HG03108 (cell line): ENCODE data around the gene ACTA2.
A peak's percentile ranks its signal among the peaks of the same experiment; 100 is the strongest.

Experiments used
- ATAC-seq: cut with Tn5 transposase; IDR thresholded peaks from one replicate; pipeline ENCODE4 v1.9.1; 2021; ENCODE audit warnings: moderate library complexity; ENCODE audit not compliant: unreplicated experiment

The ACTA2 gene

DNA sequence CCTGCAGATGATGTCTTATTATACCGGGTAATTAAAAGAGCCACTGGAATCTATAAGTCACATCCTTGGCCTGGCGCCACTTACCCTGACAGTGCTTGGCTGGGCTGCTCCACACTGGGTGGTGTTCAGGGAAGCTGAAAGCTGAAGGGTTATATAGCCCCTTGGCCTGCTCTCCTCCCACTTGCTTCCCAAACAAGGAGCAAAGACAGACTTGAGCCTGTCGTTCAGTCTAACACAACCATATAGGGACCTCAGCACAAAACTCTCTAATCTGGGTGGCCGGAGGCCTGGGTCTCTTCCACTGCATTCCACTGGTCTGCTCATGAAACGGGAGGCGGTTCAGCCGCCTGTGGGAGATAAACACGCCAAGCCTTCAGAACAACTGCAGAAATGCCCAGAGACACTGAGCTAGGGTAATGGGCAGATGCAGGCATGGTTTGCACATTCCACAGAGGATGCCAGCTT lies at the start of gene ACTA2:
Gene ACTA2 (minus strand): TSS at position 127 of the 465 bp plus-strand sequence. CDS start 3,843 bp downstream, outside the sequence.
- ATAC-seq, result no peak

DNA sequence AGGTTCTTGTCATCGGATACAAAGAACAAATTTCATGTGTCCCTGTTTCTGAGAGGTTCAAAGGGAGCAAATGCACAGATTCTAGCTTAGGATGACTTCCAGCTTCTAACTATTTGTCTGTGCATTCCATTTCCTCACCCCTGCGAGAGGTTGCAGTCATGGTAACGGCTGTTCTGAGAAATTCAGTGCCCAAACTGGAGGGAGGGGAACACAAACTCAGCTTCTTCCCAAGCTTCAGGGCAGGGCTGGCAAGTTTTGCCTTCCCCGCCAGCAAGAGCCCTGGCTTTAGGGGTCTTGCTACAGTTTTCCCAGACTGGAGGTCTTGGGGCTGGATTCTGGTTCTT lies 49.1 kb upstream of the ACTA2 start:
- ATAC-seq, result no peak

DNA sequence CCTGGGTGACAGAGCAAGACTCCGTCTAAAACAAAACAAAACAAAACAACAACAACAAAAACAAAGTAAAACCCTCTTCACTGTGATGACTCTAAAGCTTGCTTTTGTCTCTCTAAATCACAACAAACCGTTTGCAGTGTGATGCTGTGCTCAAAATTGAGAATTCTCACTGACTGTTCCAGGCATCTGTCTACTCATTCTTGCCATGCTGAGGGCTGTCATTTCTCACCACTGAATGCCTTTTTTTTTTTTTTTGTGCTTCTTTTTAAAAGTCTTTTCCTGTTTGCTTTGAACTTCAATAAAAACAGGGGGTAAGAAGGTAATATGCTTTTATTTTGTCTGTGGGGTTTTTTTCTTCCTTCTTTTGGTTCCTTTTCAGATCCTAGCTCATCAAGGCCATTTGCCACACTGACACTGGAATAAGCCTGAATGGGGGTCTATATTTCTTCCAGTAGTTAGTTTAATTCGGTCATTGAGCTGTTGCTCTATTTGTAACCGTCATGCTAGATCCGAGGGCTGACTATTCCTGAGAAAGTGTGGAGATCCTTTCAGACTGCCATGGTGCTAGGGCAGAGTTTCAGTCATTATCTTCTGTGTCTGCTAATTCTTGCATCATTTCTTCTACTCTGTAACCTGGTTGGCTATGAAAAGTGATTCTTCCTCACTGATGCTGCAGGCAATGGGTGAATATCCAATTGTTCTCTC lies 48.6 kb upstream of the ACTA2 start:
- ATAC-seq, result no peak

DNA sequence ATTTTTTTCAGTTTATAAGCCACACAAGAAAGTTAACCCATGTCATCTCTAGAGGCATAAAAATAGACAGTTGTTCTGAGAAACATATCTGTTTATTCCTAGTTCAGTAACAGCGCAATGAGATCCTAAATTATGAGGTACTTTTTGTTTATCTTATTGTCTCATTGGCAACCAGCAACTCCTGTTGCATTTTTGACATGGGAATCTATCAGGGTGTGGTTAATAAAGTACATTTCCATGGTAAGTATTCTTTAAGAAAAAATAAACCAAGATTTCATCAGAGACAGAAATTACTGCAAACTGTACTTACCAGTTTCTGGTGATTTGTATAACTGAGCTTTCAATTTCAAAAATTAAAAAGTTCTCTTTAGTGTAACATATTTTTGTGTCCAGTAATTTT lies 47.1 kb upstream of the ACTA2 start:
- ATAC-seq, result no peak

DNA sequence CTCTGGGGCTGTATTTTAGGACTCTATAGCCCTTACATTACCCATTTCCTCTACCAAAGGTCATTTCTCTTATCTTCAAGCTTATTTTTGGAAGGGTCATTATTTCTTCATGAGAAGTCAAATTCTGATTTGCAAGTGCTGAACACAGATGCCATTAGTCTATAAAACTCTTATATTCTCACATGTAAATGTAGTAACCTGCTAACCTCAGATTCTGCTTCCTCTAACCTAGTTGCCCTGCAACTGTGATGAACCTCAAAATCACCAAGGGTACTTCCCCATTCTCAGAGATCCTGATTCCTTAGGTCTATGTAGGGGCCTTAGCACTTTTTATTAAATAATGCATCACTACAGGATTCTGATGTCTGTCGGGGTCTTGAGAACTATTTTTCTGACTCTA lies 44.4 kb upstream of the ACTA2 start:
- peak; percentile 45 for ATAC-seq

DNA sequence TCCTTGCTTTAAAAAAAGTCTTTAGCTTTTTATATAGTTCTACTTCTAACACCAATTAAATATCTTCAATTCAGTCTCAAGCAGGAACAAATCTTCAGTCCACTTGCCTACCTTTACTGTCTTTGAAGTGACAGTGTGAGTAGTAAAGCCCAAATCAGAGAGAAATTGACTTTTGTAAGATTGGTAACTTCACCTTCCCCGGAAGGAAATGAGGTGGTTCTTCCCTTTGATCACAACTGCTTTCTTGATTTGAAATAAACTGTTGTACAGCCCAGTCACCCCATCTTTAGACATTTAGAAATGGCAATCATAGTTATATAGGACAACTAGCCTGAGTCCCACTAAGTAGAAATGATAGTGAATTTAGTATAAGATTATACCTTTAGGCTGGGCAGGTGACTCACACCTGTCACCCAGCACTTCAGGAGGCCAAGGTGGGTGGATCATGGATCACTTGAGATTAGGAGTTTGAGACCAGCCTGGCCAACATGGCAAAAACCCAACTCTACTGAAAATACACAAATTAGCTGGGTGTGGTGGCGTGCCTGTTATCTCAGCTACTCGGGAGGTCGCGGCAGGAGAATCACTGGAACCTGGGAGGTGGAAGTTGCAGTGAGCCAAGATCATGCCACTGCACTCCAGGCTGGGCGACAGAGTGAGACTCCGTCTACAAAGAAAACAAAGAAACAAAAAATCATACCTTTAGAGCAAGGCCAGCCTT lies 42.7 kb upstream of the ACTA2 start:
- no peak for ATAC-seq

DNA sequence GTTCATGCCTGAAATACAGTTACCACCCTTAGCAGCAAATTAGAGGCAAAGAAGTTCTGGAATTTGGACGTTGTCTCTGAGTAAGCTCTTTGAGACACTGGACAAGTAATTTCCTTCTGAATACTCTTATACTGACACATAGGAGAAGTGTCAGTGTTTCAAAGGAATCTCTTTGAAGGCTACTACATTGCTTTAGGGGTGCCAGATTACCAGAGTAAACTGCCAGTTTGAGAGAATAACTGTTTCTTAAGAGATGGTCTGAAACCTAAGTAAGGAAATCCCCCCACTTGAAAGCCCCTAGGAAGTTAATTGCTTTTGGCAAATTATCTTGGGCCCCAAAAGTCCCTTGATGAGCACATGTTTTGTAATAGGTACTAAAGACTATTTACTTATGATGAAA lies 41.4 kb upstream of the ACTA2 start:
- no peak for ATAC-seq

DNA sequence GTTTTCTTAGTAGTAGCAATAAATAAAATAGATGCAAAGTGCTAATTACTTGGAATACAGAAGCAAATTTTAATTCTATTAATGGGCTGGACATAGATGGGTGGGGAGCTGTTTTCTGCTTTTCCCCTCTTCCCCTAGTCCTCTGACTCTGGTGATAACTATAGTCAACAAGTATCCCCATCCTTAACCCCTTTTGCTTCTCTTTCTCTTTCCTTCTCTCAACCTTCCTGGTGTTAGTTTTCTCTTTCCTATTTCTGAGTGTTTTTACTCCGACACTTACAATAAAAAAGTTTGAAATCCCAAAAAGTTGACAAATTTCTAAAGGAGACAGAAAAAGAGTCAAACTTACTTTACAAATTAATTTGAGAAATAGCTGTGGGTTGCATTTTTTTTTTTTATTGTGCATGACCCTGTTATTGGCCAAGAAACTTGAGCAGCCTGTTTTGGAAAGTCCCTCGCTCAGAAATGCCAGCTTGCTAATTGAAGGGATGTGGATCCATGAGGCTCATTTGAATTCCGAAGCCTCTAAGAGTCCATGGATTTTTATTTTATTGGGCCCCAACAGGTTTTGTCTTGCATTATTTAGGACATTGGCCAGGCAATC lies 40.5 kb upstream of the ACTA2 start:
- no peak for ATAC-seq

DNA sequence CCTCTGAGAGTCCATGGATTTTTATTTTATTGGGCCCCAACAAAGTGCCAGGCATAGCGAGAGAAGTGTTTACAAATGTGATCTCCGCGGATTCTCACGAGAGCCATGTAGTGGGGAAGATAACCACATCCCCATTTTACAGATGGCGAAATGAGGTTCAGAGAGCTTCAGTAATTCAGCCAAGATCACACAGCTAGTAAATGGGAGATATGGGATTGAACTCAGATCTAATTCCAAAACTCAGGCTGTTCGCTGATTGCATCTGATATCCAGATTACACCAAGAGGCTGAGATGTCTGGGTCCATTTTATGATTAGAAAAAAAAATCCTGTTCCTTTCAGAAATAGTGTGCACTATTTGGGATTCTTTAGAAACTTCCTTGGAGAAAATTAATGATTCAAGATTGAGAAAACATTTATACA lies 39.3 kb upstream of the ACTA2 start:
- no peak for ATAC-seq

DNA sequence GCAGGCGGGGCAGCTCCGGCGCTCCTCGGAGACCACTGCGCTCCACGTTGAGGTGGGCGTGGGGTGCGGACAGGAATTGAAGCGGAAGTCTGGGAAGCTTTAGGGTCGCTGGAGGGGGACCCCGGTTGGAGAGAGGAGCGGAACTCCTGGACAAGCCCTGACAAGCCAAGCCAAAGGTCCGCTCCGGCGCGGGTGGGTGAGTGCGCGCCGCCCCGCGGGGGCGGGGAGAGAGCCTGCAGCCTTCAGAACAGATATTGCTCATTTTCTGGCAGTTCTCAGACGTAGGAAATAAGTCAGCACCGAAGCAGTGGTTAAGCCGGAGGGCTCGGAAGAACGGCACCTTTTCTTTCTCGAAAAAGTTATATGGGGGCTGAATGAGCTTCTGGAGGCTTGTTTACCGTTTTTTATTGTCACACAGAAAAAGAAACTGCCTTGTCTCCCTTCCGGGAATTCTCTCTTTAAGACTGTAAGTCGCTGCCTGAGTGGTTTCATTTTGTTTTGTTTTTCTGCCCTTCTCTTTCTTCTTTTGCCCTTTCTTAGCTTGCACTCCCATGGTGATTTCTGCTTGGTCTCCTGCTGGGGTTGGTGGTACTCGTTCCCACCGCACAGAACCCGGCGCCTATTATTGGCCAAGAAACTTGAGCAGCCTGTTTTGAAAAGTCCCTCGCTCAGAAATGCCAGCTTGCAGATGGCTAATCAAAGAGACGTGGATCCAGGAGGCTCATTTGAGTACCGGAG lies 38.8 kb upstream of the ACTA2 start:
- ATAC-seq, result peak; percentile 17

DNA sequence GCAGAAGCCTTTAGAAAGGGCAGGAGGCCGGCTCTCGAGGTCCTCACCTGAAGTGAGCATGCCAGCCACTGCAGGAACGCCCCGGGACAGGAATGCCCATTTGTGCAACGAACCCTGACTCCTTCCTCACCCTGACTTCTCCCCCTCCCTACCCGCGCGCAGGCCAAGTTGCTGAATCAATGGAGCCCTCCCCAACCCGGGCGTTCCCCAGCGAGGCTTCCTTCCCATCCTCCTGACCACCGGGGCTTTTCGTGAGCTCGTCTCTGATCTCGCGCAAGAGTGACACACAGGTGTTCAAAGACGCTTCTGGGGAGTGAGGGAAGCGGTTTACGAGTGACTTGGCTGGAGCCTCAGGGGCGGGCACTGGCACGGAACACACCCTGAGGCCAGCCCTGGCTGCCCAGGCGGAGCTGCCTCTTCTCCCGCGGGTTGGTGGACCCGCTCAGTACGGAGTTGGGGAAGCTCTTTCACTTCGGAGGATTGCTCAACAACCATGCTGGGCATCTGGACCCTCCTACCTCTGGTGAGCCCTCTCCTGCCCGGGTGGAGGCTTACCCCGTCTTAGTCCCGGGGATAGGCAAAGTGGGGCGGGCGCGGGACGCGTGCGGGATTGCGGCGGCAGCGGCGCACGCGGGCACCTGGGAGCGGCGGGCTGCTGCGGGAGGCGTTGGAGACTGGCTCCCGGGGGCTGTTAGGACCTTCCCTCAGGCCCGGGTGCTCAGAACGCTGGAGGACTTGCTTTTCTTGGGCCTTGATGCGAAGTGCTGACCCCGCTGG lies 38.0 kb upstream of the ACTA2 start, which contains the start of gene FAS:
Gene FAS (plus strand): TSS at position 415 of the 777 bp plus-strand sequence. CDS start 79 bp downstream, at position 494.
- ATAC-seq, result peak; percentile 57

DNA sequence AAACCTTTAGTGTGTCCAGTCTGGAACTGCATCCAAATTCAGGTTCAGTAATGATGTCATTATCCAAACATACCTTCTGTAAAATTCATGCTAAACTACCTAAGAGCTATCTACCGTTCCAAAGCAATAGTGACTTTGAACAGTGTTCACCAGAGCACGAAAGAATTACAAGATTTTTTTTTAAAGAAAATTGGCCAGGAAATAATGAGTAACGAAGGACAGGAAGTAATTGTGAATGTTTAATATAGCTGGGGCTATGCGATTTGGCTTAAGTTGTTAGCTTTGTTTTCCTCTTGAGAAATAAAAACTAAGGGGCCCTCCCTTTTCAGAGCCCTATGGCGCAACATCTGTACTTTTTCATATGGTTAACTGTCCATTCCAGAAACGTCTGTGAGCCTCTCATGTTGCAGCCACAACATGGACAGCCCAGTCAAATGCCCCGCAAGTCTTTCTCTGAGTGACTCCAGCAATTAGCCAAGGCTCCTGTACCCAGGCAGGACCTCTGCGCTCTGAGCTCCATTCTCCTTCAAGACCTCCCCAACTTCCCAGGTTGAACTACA lies 37.3 kb upstream of the ACTA2 start:
- ATAC-seq, result peak; percentile 9

DNA sequence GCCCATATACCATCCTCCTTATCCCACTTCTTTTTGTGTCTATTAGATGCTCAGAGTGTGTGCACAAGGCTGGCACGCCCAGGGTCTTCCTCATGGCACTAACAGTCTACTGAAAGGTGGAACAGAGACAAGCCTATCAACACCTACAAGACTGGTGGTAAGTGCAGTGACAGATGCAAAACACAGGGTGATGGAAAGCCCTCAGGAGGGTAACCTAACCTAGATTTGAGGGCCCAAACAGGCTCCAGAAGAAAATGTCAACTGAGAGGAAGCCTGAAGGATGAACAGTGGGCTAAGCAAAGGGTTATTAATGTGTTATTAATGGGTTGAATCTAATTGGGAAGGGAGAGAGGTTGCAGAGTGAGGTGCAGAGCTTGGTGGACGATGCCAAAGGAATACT lies 36.9 kb upstream of the ACTA2 start:
- ATAC-seq, result no peak

DNA sequence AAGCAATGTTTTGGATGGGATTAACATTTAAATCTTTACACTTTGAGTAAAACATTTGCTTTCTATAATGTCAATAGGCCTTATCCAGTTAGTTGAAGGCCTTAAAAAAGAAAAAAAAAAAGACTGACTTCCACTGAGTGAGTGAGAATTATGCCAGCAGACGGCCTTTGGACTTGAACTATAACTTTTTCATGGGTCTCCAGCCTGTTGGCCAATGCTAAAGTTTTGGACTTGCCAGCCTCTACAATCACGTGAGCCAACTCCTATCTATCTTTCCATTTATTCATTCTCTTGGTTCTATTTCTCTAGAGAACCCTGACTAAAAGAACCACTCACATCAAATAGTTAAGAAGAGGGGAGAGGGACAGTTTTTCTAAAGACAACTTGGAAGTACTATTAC lies 35.3 kb upstream of the ACTA2 start:
- no peak for ATAC-seq

DNA sequence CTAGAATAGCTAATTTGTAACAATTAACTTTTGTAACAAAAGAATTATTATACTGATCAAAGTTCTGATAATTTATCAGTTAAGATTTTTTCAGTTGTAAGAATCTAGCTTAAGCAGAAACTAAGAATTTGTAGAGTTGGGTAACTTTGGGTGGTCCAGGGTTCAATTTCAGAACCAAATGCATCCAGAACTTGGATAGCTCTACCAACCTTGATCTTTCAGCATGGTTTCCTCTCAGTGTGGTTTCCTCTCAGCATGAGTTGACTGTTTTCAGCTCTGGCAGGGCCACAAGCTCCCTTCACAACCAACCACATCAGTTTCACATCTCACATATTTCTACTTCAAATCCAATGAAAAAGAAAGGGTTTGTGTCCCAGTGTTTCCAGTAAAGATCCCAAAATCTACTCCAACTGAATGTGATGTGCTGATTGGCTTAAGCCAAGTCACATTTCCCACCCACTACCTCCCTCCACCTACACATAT lies 34.7 kb upstream of the ACTA2 start:
- no peak for ATAC-seq

DNA sequence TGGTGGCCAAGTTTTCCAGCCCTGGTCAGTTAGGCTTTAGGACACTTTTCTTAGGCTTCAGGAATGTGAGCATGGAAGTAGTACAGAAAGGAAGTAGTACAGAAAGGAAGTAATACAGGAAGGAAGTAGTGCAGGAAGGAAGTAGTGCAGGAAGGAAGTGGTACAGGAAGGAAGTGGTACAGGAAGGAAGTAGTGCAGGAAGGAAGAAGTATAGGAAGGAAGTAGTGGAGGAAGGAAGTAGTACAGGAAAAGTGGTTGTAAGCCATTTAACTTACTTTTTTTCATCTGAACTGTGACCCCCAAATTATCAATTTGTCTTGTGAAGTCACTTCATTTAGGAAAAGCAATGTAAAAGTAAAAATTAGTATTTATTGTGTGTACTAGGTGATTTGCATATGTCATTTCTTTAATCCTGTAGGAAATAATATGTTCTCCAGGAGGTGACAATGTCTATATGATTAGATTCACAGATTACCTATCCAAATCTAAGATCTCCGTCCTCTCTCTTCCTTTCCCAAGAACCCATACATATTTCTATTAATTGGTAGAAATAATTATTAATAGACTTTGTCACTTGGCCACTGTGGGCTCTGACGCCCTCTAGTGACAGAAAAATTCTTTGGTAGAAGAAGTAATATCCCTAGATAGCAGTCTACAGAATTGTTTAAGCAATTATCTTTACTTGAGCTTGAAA lies 34.1 kb upstream of the ACTA2 start:
- ATAC-seq, result no peak

DNA sequence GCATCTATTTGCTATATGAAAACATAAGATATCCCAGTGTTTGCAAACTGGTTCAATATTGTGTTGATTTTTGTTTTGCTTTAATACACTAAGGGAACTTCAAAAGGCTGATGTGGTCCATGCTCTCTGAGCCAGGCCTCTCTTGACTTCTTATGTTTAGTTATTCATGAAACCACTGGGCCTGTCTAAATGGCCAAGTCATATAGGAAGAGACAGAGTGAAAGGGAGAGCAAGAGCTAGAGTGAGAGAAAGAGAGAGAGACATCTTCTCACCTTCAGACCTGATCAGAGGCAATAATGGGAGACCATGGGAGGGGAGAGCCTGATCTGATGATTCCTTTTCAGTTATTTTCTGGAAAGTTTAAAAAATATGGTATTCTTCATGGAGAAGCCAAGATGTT lies 32.0 kb upstream of the ACTA2 start:
- ATAC-seq, result no peak

DNA sequence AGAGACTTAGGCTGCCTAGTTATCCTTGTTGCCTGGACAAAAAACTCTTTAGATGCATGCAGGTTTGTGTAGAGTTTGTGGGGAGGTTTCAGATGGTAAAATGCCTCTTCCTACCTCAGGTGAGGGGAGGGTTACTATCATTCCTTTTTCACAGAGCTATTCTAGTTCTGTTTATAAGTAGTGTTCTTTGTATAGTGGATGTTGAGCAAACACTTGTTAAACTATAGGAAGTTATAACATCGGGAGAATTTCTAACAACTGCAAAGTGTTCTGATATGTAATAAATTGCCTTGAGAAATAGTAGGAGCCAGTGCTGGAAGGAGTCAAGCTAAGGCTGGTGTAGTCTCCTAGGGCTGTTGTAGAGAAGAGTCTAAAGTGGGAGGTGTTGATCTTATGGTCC lies 31.4 kb upstream of the ACTA2 start:
- no peak for ATAC-seq

DNA sequence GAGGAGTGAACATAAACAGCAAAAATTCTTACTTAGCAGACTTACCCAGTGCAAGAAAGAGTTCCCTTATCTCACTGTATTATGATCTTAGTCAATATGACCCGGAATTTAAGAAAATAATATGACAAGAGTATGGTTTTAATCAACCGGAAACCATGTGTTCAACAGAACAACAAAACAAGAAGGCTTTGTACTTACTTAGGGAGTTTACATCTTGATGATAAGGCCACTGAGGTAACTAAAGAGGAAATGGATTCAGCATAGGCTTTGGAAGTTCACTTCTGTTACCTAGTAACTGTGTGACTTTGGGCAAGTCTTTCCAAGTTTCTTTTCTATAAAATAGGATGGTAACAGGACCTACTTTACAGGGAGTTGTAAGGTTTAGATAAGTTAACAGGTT lies 30.6 kb upstream of the ACTA2 start:
- ATAC-seq, result no peak

DNA sequence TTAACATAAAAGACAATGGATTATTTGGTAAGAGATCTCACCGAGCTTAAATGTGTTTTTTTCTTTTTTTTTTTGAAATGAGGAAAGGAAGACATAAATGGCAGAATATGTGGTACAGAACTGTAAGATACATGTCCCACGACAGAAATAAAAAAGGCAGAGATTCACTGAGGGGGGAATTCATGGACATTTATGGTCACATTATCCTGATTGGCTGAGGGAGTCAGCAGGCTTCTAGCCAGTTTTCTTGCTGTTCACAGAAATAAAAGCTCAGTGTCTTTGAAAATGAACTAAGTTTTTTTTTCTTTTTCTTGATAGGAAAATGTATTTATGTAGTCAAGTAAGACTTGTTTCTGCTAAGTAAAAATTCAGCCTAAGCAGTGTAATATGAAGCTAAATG lies 29.8 kb upstream of the ACTA2 start:
- ATAC-seq, result no peak
